CD14-positive monocyte (primary cell): ENCODE results near the gene ANKRD34B. TPM values are rescaled to one million over a fixed set of nuclear protein-coding genes. Genes with fewer than 3 reads are reported as not detected.

Experiments used
- DNase-seq, 3 donors: peaks; one replicate each; pipeline ENCODE4 v3.0.0-alpha.2; 2011 to 2022
- H2AFZ ChIP-seq: 2 replicates; pipeline ENCODE4 v1.6.0; 2012; ENCODE audit warnings: mild to moderate bottlenecking, low read depth, low read length, inconsistent platforms; ENCODE audit not compliant: insufficient read depth, poor library complexity, severe bottlenecking
- H3K27ac ChIP-seq, 2 donors: 1 replicate in 1 of 2; 2 replicates in 1 of 2; pipeline ENCODE4 v1.5.1; 2012 to 2013; ENCODE audit warnings: low read length in 2 of 2, control low read depth in 1 of 2, inconsistent platforms in 1 of 2, low read depth in 1 of 2, mild to moderate bottlenecking in 1 of 2
- H3K27me3 ChIP-seq, 2 donors: one replicate each; pipeline versions ENCODE4 v1.6.0 to v1.6.1; 2011 to 2013; ENCODE audit warnings: low read length in 2 of 2; ENCODE audit not compliant: control insufficient read depth in 2 of 2, insufficient read depth in 2 of 2
- H3K36me3 ChIP-seq, 2 donors: replicated peaks in 1 of 2; 1 replicate in 1 of 2; 2 replicates in 1 of 2; pipeline versions ENCODE4 v1.5.1 to v1.6.1; 2012 to 2013; ENCODE audit warnings: low read length in 2 of 2, control low read depth in 1 of 2, inconsistent platforms in 1 of 2, mild to moderate bottlenecking in 1 of 2; ENCODE audit not compliant: insufficient read depth in 2 of 2, control insufficient read depth in 1 of 2
- H3K4me1 ChIP-seq, 2 donors: 1 replicate in 1 of 2; 2 replicates in 1 of 2; pipeline versions ENCODE4 v1.5.1 to v1.6.1; 2012 to 2013; ENCODE audit warnings: low read length in 2 of 2, control low read depth in 1 of 2, inconsistent platforms in 1 of 2, mild to moderate bottlenecking in 1 of 2, moderate library complexity in 1 of 2; ENCODE audit not compliant: insufficient read depth in 2 of 2, control insufficient read depth in 1 of 2
- H3K4me2 ChIP-seq: replicated peaks from 2 replicates; pipeline ENCODE3; 2012; ENCODE audit warnings: low read length, moderate library complexity, mild to moderate bottlenecking; ENCODE audit not compliant: poor library complexity, severe bottlenecking; ENCODE audit errors: extremely low read depth
- H3K4me3 ChIP-seq, 3 experiments: fragments of 200-600 bp in 1 of 3; sonication (generic) in 1 of 3; replicated peaks in 1 of 3; 1 replicate in 2 of 3; 2 replicates in 1 of 3; pipeline ENCODE4 v1.5.1; 2011 to 2013; ENCODE audit warnings: low read length in 3 of 3, mild to moderate bottlenecking in 3 of 3, control low read depth in 2 of 3, low read depth in 2 of 3, inconsistent platforms in 1 of 3, moderate library complexity in 1 of 3
- H3K79me2 ChIP-seq: 2 replicates; pipeline ENCODE4 v1.6.0; 2012; ENCODE audit warnings: mild to moderate bottlenecking, control low read depth, inconsistent platforms, low read length, moderate library complexity; ENCODE audit not compliant: insufficient read depth
- H3K9ac ChIP-seq: 2 replicates; pipeline ENCODE4 v1.6.0; 2017; ENCODE audit warnings: low read length, mild to moderate bottlenecking; ENCODE audit not compliant: insufficient read depth, poor library complexity, severe bottlenecking
- H3K9me3 ChIP-seq, 2 donors: replicated peaks in 1 of 2; 1 replicate in 1 of 2; 2 replicates in 1 of 2; pipeline versions ENCODE4 v1.5.1 to v1.6.1; 2012 to 2013; ENCODE audit warnings: low read length in 2 of 2, control low read depth in 1 of 2; ENCODE audit not compliant: control insufficient read depth in 1 of 2, insufficient read depth in 1 of 2
- H4K20me1 ChIP-seq: 2 replicates; pipeline ENCODE4 v1.6.0; 2012; ENCODE audit warnings: mild to moderate bottlenecking, low read length, control low read depth, moderate library complexity; ENCODE audit not compliant: insufficient read depth
- H3K27ac Mint-ChIP-seq, 7 donors: one replicate each; pipeline ENCODE4 v1.8.0; 2020; ENCODE audit warnings: mild to moderate bottlenecking in 7 of 7, mixed read lengths in 7 of 7, moderate library complexity in 6 of 7, inconsistent platforms in 2 of 7
- H3K27me3 Mint-ChIP-seq, 3 donors: one replicate each; pipeline ENCODE4 v1.8.0; 2021 to 2022; ENCODE audit warnings: low read depth in 3 of 3, mild to moderate bottlenecking in 3 of 3, mixed read lengths in 3 of 3, moderate library complexity in 3 of 3, inconsistent platforms in 1 of 3
- H3K36me3 Mint-ChIP-seq, 2 donors: one replicate each; pipeline ENCODE4 v1.8.0; 2020; ENCODE audit warnings: mixed read lengths in 2 of 2, inconsistent platforms in 1 of 2, mild to moderate bottlenecking in 1 of 2
- H3K4me1 Mint-ChIP-seq: one replicate; pipeline ENCODE4 v1.8.0; 2020; ENCODE audit warnings: mild to moderate bottlenecking, mixed read lengths
- H3K4me3 Mint-ChIP-seq, 2 donors: one replicate each; pipeline ENCODE4 v1.8.0; 2020; ENCODE audit warnings: mild to moderate bottlenecking in 2 of 2, mixed read lengths in 2 of 2, moderate library complexity in 1 of 2
- H3K9me3 Mint-ChIP-seq, 7 donors: one replicate each; pipeline ENCODE4 v1.8.0; 2020 to 2022; ENCODE audit warnings: mixed read lengths in 7 of 7, mild to moderate bottlenecking in 6 of 7, moderate library complexity in 6 of 7, inconsistent platforms in 2 of 7
- CTCF ChIP-seq: fragments of 200-600 bp; IDR thresholded peaks from one replicate; pipeline ENCODE4 v1.8.0; 2022; ENCODE audit warnings: antibody characterized with exemption, mild to moderate bottlenecking
- WGBS: methylation state at CpG from one replicate; pipeline ENCODE4 v1.1.5; 2013; ENCODE audit warnings: missing lambda C conversion rate; ENCODE audit not compliant: insufficient coverage; 5-methylcytosine and 5-hydroxymethylcytosine counted together
- intact Hi-C, 2 donors: fragments of 100-400 bp; cut with micrococcal nuclease; formaldehyde crosslinking; loops; one replicate each; pipeline versions ENCODE4 v1.15.0 to v1.15.1; 2023
- polyA minus RNA-seq: library from RNA; depleted of rRNA, polyadenylated mRNA; stranded (reverse); fragments of >200 nt; gene quantifications from 2 replicates; pipeline ENCODE4 v1.2.3, GENCODE V29; 2012
- polyA plus RNA-seq, 3 donors: library from polyadenylated mRNA; depleted of rRNA in 1 of 3; unstranded in 2 of 3; stranded (reverse) in 1 of 3; fragments of 300-500 nt in 2 of 3; fragments of >200 nt in 1 of 3; fragmentation: Illumina TruSeq in 2 of 3; gene quantifications; 1 replicate in 2 of 3; 2 replicates in 1 of 3; pipeline ENCODE4 v1.2.3, GENCODE V29; 2012 to 2021
- total RNA-seq, 12 experiments: library from RNA in 1 of 12; stranded (reverse) in 1 of 12; fragments of 120-200 nt in 1 of 12; gene quantifications; one replicate each; pipeline ENCODE4 v1.2.4 and lab custom pipeline; 2013 to 2026; ENCODE audit warnings: mixed read lengths in 6 of 12, inconsistent platforms in 1 of 12

ANKRD34B gene
- 1.8 TPM for total RNA-seq (2013)
- polyA plus RNA-seq (1 to 10 TPM in 2 of 3 donors, under 1 TPM in 1; 0.43 to 2.0 (median 1.3) TPM), polyA minus RNA-seq (0.42 and 2.5 TPM in 2 replicates), total RNA-seq (lab: John Stamatoyannopoulos, UW) (0.06 to 4.1 (median 0.70) reads per million in 11 experiments)

GRCh38 chr5:80569961-80570786 is at the start of gene ANKRD34B:
ANKRD34B (minus strand) TSS chr5:80570280; CDS start chr5:80560019, 10,261 bp downstream.
- intact Hi-C loops = no loop called here
- peak within 1 kb of the TSS; percentile 20 for H3K9ac ChIP-seq
- Mint-ChIP-seq H3K27me3 (peaks cover 66 to 88% (median 81%) of the 10 kb centered on the region in 3 donors), H3K27ac (no peak within 1 kb of the TSS), H3K9me3 (peaks cover 0 to 17% (median 7%) of the 10 kb centered on the region in 7 donors), H3K4me1 (peaks cover 6% of the 10 kb centered on the region), H3K4me3 (peak within 1 kb of the TSS; percentile 79 to 95), H3K36me3 (peaks cover 2 to 7% of the 10 kb centered on the region in 2 donors)
- peaks cover 42 to 88% of the 10 kb centered on the region in 2 donors for H3K27me3 ChIP-seq
- peak; percentile 2 to 8 (median 5) for DNase-seq
- H3K4me3 ChIP-seq = peak within 1 kb of the TSS; percentile 29 to 76 (median 64)
- no peaks in the 10 kb centered on the region for H4K20me1 ChIP-seq
- no peaks in the 10 kb centered on the region for H3K79me2 ChIP-seq
- peak within 1 kb of the TSS; percentile 82 for H2AFZ ChIP-seq
- H3K36me3 ChIP-seq = no peaks in the 10 kb centered on the region
- H3K27ac ChIP-seq = no peak within 1 kb of the TSS
- TF ChIP-seq CTCF = no peak
- H3K4me1 ChIP-seq = peaks cover 16 to 20% of the 10 kb centered on the region in 2 donors
- peaks cover 0 to 15% of the 10 kb centered on the region in 2 donors for H3K9me3 ChIP-seq
- 1% methylated on average over 67 of the region's 73 CpGs for WGBS
- peak within 1 kb of the TSS; percentile 77 for H3K4me2 ChIP-seq

DNA sequence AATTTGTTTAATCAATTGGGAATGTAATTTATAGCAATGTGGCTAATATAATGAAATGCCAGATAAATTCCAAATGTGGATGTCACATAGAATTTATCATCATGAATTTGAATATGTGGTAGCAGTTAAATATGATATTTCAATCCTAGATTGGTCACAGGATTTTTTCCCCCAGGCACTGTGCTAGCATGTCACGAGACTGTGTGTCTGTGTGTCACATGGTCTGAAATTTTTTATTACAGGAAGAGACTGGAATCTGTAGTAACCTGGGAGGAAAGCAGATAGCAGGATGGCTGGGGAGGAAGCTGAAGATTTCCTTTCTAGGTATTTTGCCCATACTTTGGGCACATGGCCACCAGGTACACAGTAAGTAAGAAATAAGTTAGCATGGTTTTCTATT is 49.0 kb upstream of the ANKRD34B start:
- no peaks in the 10 kb centered on the region for H4K20me1 ChIP-seq
- peaks cover 11 to 13% of the 10 kb centered on the region in 2 donors for H3K36me3 Mint-ChIP-seq
- no peak overlapping the region for H3K4me2 ChIP-seq
- no peak overlapping the region for H3K4me3 ChIP-seq
- intact Hi-C loops = no loop called here
- H3K4me1 ChIP-seq = peaks cover 35 to 44% of the 10 kb centered on the region in 2 donors
- no peak for DNase-seq
- H3K27ac ChIP-seq = no peak overlapping the region
- H2AFZ ChIP-seq = no peak overlapping the region
- no peaks in the 10 kb centered on the region for H3K36me3 ChIP-seq
- H3K9ac ChIP-seq = no peak overlapping the region
- no peak for TF ChIP-seq CTCF
- H3K9me3 Mint-ChIP-seq = peaks cover 0 to 8% (median 6%) of the 10 kb centered on the region in 7 donors
- H3K27me3 ChIP-seq = no peaks in the 10 kb centered on the region
- H3K4me3 Mint-ChIP-seq = no peak overlapping the region
- WGBS = no CpG with 5 or more reads among the region's 1 CpG
- H3K27me3 Mint-ChIP-seq = peaks cover 0 to 3% (median 0%) of the 10 kb centered on the region in 3 donors
- no peaks in the 10 kb centered on the region for H3K9me3 ChIP-seq
- H3K4me1 Mint-ChIP-seq = peaks cover 32% of the 10 kb centered on the region
- no peak overlapping the region for H3K27ac Mint-ChIP-seq
- H3K79me2 ChIP-seq = no peaks in the 10 kb centered on the region
